HEK293T (cell line): Measurements from ENCODE around the gene MDFIC2.

Experiments
- CTCF ChIA-PET: fragments of 350-600 bp; formaldehyde crosslinking; extraction: SDS; loops from one replicate; lab custom pipeline; 2021; ENCODE audit warnings: antibody characterized with exemption, inconsistent platforms; lab: Yijun Ruan, JAX
- POLR2A ChIA-PET: fragments of 350-600 bp; formaldehyde crosslinking; extraction: SDS; loops from one replicate; lab custom pipeline; 2020; ENCODE audit warnings: antibody characterized with exemption, inconsistent platforms; lab: Yijun Ruan, JAX
- DNase-seq: peaks from one replicate; pipeline ENCODE4 v3.0.0; 2012; ENCODE audit warnings: mixed read lengths; ENCODE audit errors: extremely low spot score
- ARNT ChIP-seq: fragments of 450-650 bp; IDR thresholded peaks from 2 replicates; pipeline ENCODE4 v1.6.1; 2017; ENCODE audit warnings: mild to moderate bottlenecking
- BHLHE40 ChIP-seq: fragments of 450-650 bp; IDR thresholded peaks from 2 replicates; pipeline ENCODE4 v1.6.1; 2016; ENCODE audit warnings: mild to moderate bottlenecking, moderate library complexity, borderline replicate concordance
- CTBP1 ChIP-seq: fragments of 450-650 bp; IDR thresholded peaks from 2 replicates; pipeline ENCODE4 v1.6.1; 2016; ENCODE audit warnings: borderline replicate concordance
- ELF4 ChIP-seq: fragments of 450-650 bp; IDR thresholded peaks from 2 replicates; pipeline ENCODE4 v1.6.1; 2017; ENCODE audit warnings: antibody characterized with exemption
- FOXA1 ChIP-seq: fragments of 450-650 bp; IDR thresholded peaks from 2 replicates; pipeline ENCODE4 v1.6.1; 2016; ENCODE audit warnings: mild to moderate bottlenecking
- FOXK2 ChIP-seq: fragments of 450-650 bp; IDR thresholded peaks from 2 replicates; pipeline ENCODE4 v1.6.1; 2016; ENCODE audit warnings: mild to moderate bottlenecking
- FOXM1 ChIP-seq: fragments of 450-650 bp; IDR thresholded peaks from 2 replicates; pipeline ENCODE4 v1.6.1; 2017; ENCODE audit warnings: mild to moderate bottlenecking, borderline replicate concordance
- HDGF ChIP-seq: fragments of 450-650 bp; IDR thresholded peaks from 2 replicates; pipeline ENCODE4 v1.6.1; 2017; ENCODE audit warnings: antibody characterized with exemption, borderline replicate concordance
- L3MBTL2 ChIP-seq: fragments of 450-650 bp; conservative IDR thresholded peaks from 2 replicates; pipeline ENCODE4 v1.6.1; 2016; ENCODE audit warnings: mild to moderate bottlenecking
- LEF1 ChIP-seq: fragments of 450-650 bp; IDR thresholded peaks from 2 replicates; pipeline ENCODE4 v1.6.1; 2017; ENCODE audit warnings: mild to moderate bottlenecking, borderline replicate concordance
- NFRKB ChIP-seq: fragments of 450-650 bp; IDR thresholded peaks from 2 replicates; pipeline ENCODE4 v1.6.1; 2016; ENCODE audit warnings: mild to moderate bottlenecking, moderate library complexity
- PKNOX1 ChIP-seq: fragments of 450-650 bp; IDR thresholded peaks from 2 replicates; pipeline ENCODE4 v1.6.1; 2016
- SP1 ChIP-seq: fragments of 450-650 bp; IDR thresholded peaks from 2 replicates; pipeline ENCODE4 v1.6.1; 2017
- SUZ12 ChIP-seq: fragments of 450-650 bp; IDR thresholded peaks from 2 replicates; pipeline ENCODE4 v1.6.1; 2016; ENCODE audit warnings: mild to moderate bottlenecking
- TARDBP ChIP-seq: fragments of 450-650 bp; IDR thresholded peaks from 2 replicates; pipeline ENCODE4 v1.6.1; 2016
- ZNF384 ChIP-seq: fragments of 450-650 bp; IDR thresholded peaks from 2 replicates; pipeline ENCODE4 v1.6.1; 2016

MDFIC2 gene

GRCh38 chr3:70264122-70264780 is 48.2 kb downstream of the MDFIC2 start:
- ChIA-PET CTCF (interaction anchor here (0.6 kb wide), 1 partner anchor 94 kb away, joined by 4 read pairs; no protein-coding TSS in a partner anchor), POLR2A (no interaction called here)
- no peak for DNase-seq
- TF ChIP-seq LEF1: no peak
- TF ChIP-seq NFRKB: no peak
- no peak for TF ChIP-seq FOXK2
- TF ChIP-seq SUZ12: no peak
- no peak for TF ChIP-seq ELF4
- no peak for TF ChIP-seq FOXA1

GRCh38 chr3:70261283-70261682 is 51.2 kb downstream of the MDFIC2 start:
- ChIA-PET CTCF (no interaction called here), POLR2A (no interaction called here)
- no peak for DNase-seq
- TF ChIP-seq CTBP1 (no peak), FOXA1 (no peak), FOXM1 (no peak), ELF4 (no peak), NFRKB (no peak), BHLHE40 (no peak), SUZ12 (no peak), TARDBP (no peak), FOXK2 (no peak), LEF1 (no peak), HDGF (no peak), ZNF384 (no peak), L3MBTL2 (no peak), ARNT (no peak), PKNOX1 (no peak), SP1 (no peak)

- TF ChIP-seq SP1 (no peak), SUZ12 (no peak), BHLHE40 (no peak), TARDBP (no peak), ZNF384 (no peak), ELF4 (no peak), FOXK2 (no peak), NFRKB (no peak), HDGF (no peak), PKNOX1 (no peak), L3MBTL2 (no peak), FOXA1 (no peak), LEF1 (no peak)
- POLR2A ChIA-PET: no interaction called here
- no peak for DNase-seq
- CTCF ChIA-PET: no interaction called here
Measured at GRCh38 chr3:70256566-70256965, 55.9 kb downstream of the MDFIC2 start.

GRCh38 chr3:70250492-70250891 is 61.9 kb downstream of the MDFIC2 start:
- TF ChIP-seq FOXM1: no peak
- TF ChIP-seq ARNT: no peak
- no peak for TF ChIP-seq FOXA1
- TF ChIP-seq PKNOX1: no peak
- TF ChIP-seq L3MBTL2: no peak
- TF ChIP-seq FOXK2: no peak
- TF ChIP-seq SP1: no peak
- TF ChIP-seq SUZ12: no peak
- no peak for TF ChIP-seq ZNF384
- no peak for TF ChIP-seq NFRKB
- no peak for TF ChIP-seq TARDBP
- TF ChIP-seq ELF4: no peak
- no peak for TF ChIP-seq LEF1
- no peak for TF ChIP-seq BHLHE40
- TF ChIP-seq CTBP1: no peak
- POLR2A ChIA-PET: no interaction called here

GRCh38 chr3:70249509-70250160 is 62.8 kb downstream of the MDFIC2 start:
- ChIA-PET CTCF (no interaction called here), POLR2A (no interaction called here)
- no peak for DNase-seq
- TF ChIP-seq SUZ12 (no peak), ZNF384 (no peak), TARDBP (no peak), SP1 (no peak), L3MBTL2 (no peak; the same call in 1 of the 2 replicates), FOXK2 (no peak), FOXA1 (no peak), FOXM1 (no peak), CTBP1 (no peak), NFRKB (no peak), PKNOX1 (no peak), ARNT (no peak)

More at GRCh38 chr3:70250492-70250891, 61.9 kb downstream of the MDFIC2 start:
- DNase-seq: no peak
- CTCF ChIA-PET: no interaction called here
